A673 (cell line): ENCODE data around the gene TRIM49B. TPM values are rescaled to one million over a fixed set of nuclear protein-coding genes. Genes with fewer than 3 reads are reported as not detected.
"Not testable (repeated sequence)": the region's sequence is repeated elsewhere in the genome, so short reads cannot be mapped to it uniquely, and the experiment has no call there.

Source experiments
- Bru-seq: library from RNA; stranded (reverse); fragments of 400-500 nt; gene quantifications from one replicate; lab custom pipeline; 2021; lab: Mats Ljungman, UMichigan
- BruChase-seq, 2 experiments: library from RNA; stranded (reverse); fragments of 400-500 nt; gene quantifications; one replicate each; lab custom pipeline; 2021; lab: Mats Ljungman, UMichigan
- BruUV-seq: library from RNA; stranded (reverse); fragments of 400-500 nt; replicated peaks from 2 replicates; lab custom pipeline; 2021; lab: Mats Ljungman, UMichigan
- CTCF ChIA-PET: fragments of 300-600 bp; sonication (Branson Sonifier 250); formaldehyde crosslinking; loops from one replicate; lab custom pipeline; 2022; ENCODE audit warnings: antibody characterized with exemption; lab: Charles Lee
- POLR2A ChIA-PET: fragments of 300-600 bp; sonication (Branson Sonifier 250); formaldehyde crosslinking; loops from one replicate; lab custom pipeline; 2022; ENCODE audit warnings: antibody characterized with exemption; ENCODE audit not compliant: low non-redundant PET; lab: Charles Lee
- DNase-seq: peaks from one replicate; pipeline ENCODE4 v3.0.0-alpha.2; 2015; ENCODE audit warnings: low spot score
- H3K27ac ChIP-seq: fragments of 200-600 bp; sonication (generic); 2 replicates; pipeline ENCODE4 v1.5.1; 2016; ENCODE audit warnings: mixed run types, low read depth, mild to moderate bottlenecking, mixed read lengths, antibody characterized with exemption, low read length; ENCODE audit not compliant: poor library complexity, severe bottlenecking
- H3K27me3 ChIP-seq: fragments of 200-600 bp; sonication (generic); replicated peaks from 2 replicates; pipeline ENCODE4 v1.6.1; 2017; ENCODE audit warnings: mixed run types, low read depth, mild to moderate bottlenecking, mixed read lengths, antibody characterized with exemption, low read length; ENCODE audit not compliant: insufficient read depth, poor library complexity
- H3K36me3 ChIP-seq: fragments of 200-600 bp; sonication (generic); 2 replicates; pipeline ENCODE4 v1.6.1; 2016; ENCODE audit warnings: mixed run types, mild to moderate bottlenecking, mixed read lengths, antibody characterized with exemption, low read length; ENCODE audit not compliant: insufficient read depth, poor library complexity, severe bottlenecking
- H3K4me1 ChIP-seq: fragments of 200-600 bp; sonication (generic); 2 replicates; pipeline ENCODE4 v1.6.1; 2017; ENCODE audit warnings: mixed run types, mild to moderate bottlenecking, mixed read lengths, antibody characterized with exemption, low read length; ENCODE audit not compliant: insufficient read depth, poor library complexity, severe bottlenecking
- H3K4me3 ChIP-seq: fragments of 200-600 bp; sonication (generic); 2 replicates; pipeline ENCODE4 v1.5.1; 2016; ENCODE audit warnings: low read depth, mixed run types, mild to moderate bottlenecking, mixed read lengths, low read length; ENCODE audit not compliant: poor library complexity, severe bottlenecking
- H3K9me3 ChIP-seq: fragments of 200-600 bp; sonication (generic); 2 replicates; pipeline ENCODE4 v1.6.1; 2016; ENCODE audit warnings: mixed run types, low read depth, mild to moderate bottlenecking, mixed read lengths, antibody characterized with exemption, low read length; ENCODE audit not compliant: poor library complexity, severe bottlenecking
- intact Hi-C: fragments of 100-400 bp; cut with micrococcal nuclease; formaldehyde crosslinking; loops from one replicate; pipeline ENCODE4 v1.10.0; 2022; ENCODE audit not compliant: unreplicated experiment
- long read RNA-seq: library from polyadenylated mRNA; stranded (forward); transcript quantifications from one replicate; pipeline ENCODE4 v2.0.0, GENCODE V29; 2022
- total RNA-seq: library from RNA; stranded (reverse); gene quantifications from 2 replicates; pipeline ENCODE4 v1.2.3, GENCODE V29; 2021

TRIM49B gene
- not detected in 2 replicates for total RNA-seq
- not detected for Bru-seq, nascent RNA
- not detected for BruChase-seq, experiment 1, labeled RNA remaining after a 2-hour chase
- not detected for BruChase-seq, experiment 2, labeled RNA remaining after a 6-hour chase
- long read RNA-seq = 0 reads

DNA sequence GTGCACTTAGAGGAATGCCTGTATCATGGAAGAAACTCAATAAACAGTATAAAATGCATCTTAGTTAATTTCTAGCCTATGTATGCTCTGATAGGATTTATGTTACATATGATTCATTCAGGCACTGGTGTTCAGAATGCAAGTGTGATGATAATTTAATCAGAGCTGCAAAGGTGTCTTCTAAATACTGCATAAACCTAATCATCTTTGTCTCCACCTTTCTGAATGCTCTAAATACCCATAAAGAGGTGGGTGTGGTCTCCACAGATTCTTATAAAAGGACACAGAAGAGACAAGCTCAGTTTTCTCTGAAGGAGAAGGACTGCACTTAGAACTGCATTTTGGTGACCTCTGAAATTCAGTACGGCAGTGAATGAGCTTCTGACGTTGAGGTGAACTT is at the start of gene TRIM49B:
TRIM49B (plus strand) TSS at position 301 of the 400 bp plus-strand sequence. CDS start 2,777 bp downstream, outside the sequence.
- H3K27me3 ChIP-seq, intact Hi-C loops, DNase-seq, H3K4me1 ChIP-seq, H3K9me3 ChIP-seq, H3K27ac ChIP-seq, POLR2A ChIA-PET, CTCF ChIA-PET, H3K4me3 ChIP-seq, BruUV-seq, H3K36me3 ChIP-seq: not testable (repeated sequence)

- H3K9me3 ChIP-seq, intact Hi-C loops, H3K27me3 ChIP-seq, CTCF ChIA-PET, DNase-seq, H3K4me3 ChIP-seq, BruUV-seq, POLR2A ChIA-PET, H3K36me3 ChIP-seq, H3K4me1 ChIP-seq, H3K27ac ChIP-seq: not testable (repeated sequence)
Observed at GRCh38 chr11:48983785-48984184, 44.8 kb upstream of the TRIM49B start, which contains the start of gene TRIM51G. TRIM51G (minus strand) TSS chr11:48983885; CDS start chr11:48981695, 2,190 bp downstream.

- H3K36me3 ChIP-seq, H3K4me3 ChIP-seq, H3K4me1 ChIP-seq, H3K9me3 ChIP-seq, CTCF ChIA-PET, DNase-seq, H3K27ac ChIP-seq, H3K27me3 ChIP-seq, BruUV-seq, POLR2A ChIA-PET, intact Hi-C loops: not testable (repeated sequence)
Observed at GRCh38 chr11:49048229-49048628, 19.6 kb downstream of the TRIM49B start.

DNA sequence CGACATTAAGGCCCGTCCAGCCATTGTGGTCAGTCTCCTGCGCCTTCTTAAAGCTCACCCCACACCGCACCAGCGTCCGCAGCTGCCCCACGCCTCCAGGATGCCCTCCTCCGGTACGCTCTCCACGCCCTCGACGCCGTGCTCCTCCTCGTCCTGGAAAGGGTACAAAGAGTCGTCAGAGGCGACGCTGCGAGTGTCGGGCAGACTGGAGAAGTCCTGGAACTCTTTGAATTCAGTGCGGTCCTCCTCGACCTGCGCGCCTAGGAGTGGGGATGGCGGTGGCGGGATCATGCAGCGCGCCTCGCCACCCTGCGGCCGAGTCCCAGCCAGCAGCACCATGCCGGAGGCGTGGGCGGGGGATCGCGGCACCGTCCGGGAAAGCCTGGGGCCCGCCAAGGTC is 21.2 kb downstream of the TRIM49B start:
- CTCF ChIA-PET, BruUV-seq, DNase-seq: not testable (repeated sequence)

DNA sequence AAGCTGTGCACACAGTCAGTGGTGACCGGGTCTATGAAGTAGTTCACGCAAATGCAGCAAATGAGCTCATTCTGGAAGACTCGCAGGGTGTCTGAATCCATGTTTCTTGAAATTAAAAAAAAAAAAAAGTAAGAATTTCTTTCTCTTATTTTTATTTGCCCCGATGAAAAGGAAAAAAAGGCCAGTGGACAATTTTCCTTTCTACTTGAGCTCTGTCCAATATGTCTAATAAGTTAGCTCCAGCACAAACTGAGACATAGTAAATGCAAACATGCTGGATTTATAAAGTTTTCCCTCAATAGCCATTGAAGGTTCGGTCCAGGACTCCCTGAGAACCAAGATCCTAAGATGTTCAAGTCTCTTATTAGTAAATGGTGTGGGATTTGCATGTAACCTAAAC is 30.4 kb downstream of the TRIM49B start, which contains the start of gene TRIM64C:
TRIM64C (minus strand) TSS at position 101 of the 400 bp plus-strand sequence; CDS start at position 101, 0 bp downstream.
- H3K27me3 ChIP-seq, H3K4me3 ChIP-seq, H3K9me3 ChIP-seq, H3K27ac ChIP-seq, intact Hi-C loops, BruUV-seq, H3K36me3 ChIP-seq, DNase-seq, H3K4me1 ChIP-seq: not testable (repeated sequence)
- POLR2A ChIA-PET = interaction anchor here (0.7 kb wide), 1 partner anchor 9 kb away, joined by 10 read pairs; no protein-coding TSS in a partner anchor
- CTCF ChIA-PET = interaction anchor here (0.6 kb wide), 1 partner anchor 463 kb away, joined by 3 read pairs; no protein-coding TSS in a partner anchor

More for the DNA sequence above, 21.2 kb downstream of the TRIM49B start:
- H3K36me3 ChIP-seq, H3K4me3 ChIP-seq, H3K9me3 ChIP-seq, H3K4me1 ChIP-seq, intact Hi-C loops, POLR2A ChIA-PET, H3K27ac ChIP-seq, H3K27me3 ChIP-seq: not testable (repeated sequence)

- POLR2A ChIA-PET, H3K27me3 ChIP-seq, H3K36me3 ChIP-seq, DNase-seq, BruUV-seq, intact Hi-C loops, H3K4me3 ChIP-seq, H3K4me1 ChIP-seq, H3K9me3 ChIP-seq, H3K27ac ChIP-seq: not testable (repeated sequence)
- CTCF ChIA-PET = interaction anchor here (0.7 kb wide), 3 partner anchors 71 to 762 kb away, joined by 4 to 7 read pairs (median 4); no protein-coding TSS in a partner anchor
Observed at GRCh38 chr11:49069897-49070296, 41.3 kb downstream of the TRIM49B start.
